8988T (cell line): ENCODE data around the gene DCLRE1C.
"Not testable (repeated sequence)": the region's sequence is repeated elsewhere in the genome, so short reads cannot be mapped to it uniquely, and the experiment has no call there.

ENCODE experiments used
- DNase-seq: peaks from one replicate; pipeline ENCODE4 v3.0.0; 2011

The DCLRE1C gene

DNA sequence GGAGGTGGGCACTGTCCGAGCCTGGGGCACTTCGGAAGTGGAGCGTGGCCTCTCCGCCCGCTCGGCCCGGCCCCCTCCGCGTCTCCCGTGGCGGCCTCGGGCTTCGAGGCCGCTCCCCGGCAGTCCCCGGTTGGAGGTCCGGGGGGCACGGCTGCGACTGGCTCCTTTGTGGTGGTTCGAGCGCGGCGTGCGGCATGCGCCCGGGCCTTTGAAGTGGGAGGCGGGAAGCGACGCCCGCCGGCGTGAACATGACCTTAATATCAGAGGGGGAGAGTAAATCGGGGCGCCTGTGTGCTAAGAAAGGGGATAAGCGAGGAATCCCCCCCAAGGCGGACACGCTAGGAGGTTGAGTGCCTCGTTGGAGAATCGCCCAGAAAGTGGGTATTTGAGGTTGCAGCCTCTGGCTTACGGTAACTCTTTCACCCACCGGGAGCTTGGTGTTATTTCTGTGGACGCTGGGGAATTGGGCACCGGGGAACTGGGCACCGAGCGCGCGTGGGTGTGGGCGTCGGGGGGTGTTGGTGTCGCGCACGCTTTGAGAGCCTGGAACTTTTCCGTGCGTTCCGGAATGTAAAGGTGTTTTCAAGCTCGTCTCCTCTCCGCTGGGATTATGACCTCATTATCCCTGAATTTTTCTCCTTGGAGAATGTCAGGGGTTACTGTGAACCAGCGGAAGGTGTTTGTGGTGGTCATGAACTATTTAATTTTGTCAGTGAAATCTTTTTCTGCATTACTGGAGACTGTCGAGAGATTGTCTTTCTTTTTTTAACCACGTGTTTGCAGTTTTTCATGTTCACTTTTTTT is 74.6 kb downstream of the DCLRE1C start:
- peak; percentile 41 for DNase-seq

- DNase-seq = peak; percentile 97
Observed at GRCh38 chr10:14878266-14879123, 75.4 kb downstream of the DCLRE1C start, which contains the start of gene SUV39H2. SUV39H2 (plus strand) TSS chr10:14878866; CDS start chr10:14878889, 23 bp downstream.

GRCh38 chr10:14876764-14877163 is 77.1 kb downstream of the DCLRE1C start:
- no peak for DNase-seq

- DNase-seq = no peak
Observed at GRCh38 chr10:14875941-14876340, 78.0 kb downstream of the DCLRE1C start.

DNA sequence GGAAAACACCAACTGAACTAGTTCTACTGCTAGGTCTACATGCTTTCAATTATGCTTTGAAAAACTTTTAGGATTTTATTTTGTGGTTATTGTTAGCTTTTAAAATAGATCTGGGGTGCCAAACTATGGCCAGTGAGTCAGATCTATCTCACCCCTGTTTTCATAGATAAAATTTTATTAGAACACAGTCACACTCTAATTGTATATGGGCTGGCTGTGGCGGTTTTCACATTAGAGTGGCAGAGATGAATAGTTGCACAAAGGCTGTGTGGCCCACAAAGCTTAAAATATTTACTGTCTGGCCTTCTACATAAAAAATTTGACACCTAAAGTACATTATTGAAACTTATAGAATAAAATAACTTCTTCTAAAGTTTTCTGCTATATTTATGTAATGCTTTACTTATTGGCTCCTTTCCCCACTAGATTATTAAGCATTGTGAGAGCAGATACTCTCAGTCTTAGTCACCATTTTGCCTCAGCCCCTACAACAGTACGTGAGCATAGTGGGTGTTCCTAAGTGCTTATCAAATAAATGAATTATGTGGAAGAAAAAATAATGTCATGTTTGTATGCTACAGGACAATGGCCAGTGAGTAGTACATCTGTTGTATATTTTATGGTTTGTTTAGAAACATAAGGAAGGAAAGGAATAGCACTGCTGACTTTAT is 80.7 kb downstream of the DCLRE1C start:
- no peak for DNase-seq

DNA sequence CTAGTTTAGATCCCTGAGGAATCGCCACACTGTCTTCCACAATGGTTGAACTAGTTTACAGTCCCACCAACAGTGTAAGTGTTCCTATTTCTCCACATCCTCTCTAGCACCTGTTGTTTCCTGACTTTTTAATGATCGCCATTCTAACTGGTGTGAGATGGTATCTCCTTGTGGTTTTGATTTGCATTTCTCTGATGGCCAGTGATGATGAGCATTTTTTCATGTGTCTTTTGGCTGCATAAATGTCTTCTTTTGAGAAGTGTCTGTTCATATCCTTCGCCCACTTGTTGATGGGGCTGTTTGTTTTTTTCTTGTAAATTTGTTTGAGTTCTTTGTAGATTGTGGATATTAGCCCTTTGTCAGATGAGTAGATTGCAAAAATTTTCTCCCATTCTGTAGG is 89.0 kb downstream of the DCLRE1C start:
- not testable (repeated sequence) for DNase-seq

- not testable (repeated sequence) for DNase-seq
Observed at GRCh38 chr10:14864466-14864865, 89.4 kb downstream of the DCLRE1C start.

- DNase-seq = no peak
Observed at GRCh38 chr10:14860791-14861190, 93.1 kb downstream of the DCLRE1C start.

GRCh38 chr10:14859775-14860174 is 94.1 kb downstream of the DCLRE1C start:
- DNase-seq = no peak

GRCh38 chr10:14859043-14859442 is 94.9 kb downstream of the DCLRE1C start:
- DNase-seq = no peak

DNA sequence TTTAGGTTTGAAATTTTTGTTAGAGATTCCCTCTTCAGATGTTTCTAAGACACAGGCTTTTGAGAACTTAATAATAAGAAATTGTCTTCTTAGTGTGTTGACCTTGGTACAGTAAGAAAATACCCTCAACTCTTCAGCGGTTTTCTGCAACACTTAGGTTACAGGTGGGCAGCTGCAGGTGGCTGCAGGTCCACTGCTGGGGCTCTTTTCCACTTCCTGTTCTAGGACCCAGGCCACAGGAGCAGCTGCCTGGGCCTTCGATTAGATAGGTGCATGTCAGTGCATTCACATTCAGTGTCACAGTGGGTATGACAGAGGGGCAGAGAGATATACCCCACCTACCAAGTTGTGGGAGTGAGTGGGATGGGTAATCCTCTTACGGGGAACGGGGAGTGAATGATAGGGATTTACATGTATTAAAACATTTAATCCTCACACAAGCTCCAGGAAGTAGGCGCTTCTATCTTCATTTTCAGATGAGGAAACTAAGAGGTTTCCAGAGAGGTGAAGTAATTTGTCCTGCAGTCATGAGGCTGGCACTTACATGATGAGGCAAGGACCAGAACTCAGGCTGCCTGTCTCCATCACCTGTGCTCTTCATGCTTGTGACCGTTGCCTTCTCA is 95.4 kb downstream of the DCLRE1C start:
- DNase-seq = no peak

DNA sequence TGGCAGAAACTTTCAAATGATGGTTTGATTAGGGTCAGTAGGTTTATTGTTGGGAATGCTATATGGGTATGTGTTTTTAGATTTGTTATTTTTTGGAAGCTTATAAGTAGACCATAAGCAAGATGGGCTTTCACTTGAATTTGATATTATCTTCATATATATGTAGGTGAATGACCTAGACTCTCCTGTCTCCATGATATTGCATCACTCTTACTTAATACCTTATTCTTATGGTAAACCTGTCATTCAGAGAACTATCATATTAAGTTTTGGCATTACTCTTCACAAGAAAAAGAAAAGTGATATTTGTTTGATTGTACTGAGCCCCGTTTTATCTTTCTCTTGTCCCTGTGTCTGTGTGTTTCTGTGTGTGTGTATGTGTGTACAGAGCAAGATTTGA is 98.4 kb downstream of the DCLRE1C start:
- no peak for DNase-seq

DNA sequence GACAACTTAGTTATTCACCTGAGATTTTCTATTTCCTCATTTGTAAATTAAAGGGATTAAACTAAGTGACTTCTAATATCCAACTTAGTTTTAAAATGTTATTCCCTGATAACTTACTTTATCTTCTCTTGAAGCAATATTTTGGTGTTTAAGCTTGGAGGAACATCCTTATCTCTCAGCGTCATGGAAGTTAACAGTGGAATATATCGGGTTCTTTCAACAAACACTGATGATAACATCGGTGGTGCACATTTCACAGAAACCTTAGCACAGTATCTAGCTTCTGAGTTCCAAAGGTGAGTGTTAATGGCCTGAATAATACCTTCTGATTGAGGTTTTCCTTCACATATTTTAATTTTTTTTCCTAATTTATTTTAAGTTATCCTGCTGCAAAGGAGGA is 101.7 kb downstream of the DCLRE1C start:
- no peak for DNase-seq
